SW480 (cell line): ENCODE data around the gene CRIP1.

Source experiments
- DNase-seq: peaks from one replicate; pipeline ENCODE4 v3.0.0-alpha.2; 2016; ENCODE audit warnings: low spot score

Gene CRIP1

DNA sequence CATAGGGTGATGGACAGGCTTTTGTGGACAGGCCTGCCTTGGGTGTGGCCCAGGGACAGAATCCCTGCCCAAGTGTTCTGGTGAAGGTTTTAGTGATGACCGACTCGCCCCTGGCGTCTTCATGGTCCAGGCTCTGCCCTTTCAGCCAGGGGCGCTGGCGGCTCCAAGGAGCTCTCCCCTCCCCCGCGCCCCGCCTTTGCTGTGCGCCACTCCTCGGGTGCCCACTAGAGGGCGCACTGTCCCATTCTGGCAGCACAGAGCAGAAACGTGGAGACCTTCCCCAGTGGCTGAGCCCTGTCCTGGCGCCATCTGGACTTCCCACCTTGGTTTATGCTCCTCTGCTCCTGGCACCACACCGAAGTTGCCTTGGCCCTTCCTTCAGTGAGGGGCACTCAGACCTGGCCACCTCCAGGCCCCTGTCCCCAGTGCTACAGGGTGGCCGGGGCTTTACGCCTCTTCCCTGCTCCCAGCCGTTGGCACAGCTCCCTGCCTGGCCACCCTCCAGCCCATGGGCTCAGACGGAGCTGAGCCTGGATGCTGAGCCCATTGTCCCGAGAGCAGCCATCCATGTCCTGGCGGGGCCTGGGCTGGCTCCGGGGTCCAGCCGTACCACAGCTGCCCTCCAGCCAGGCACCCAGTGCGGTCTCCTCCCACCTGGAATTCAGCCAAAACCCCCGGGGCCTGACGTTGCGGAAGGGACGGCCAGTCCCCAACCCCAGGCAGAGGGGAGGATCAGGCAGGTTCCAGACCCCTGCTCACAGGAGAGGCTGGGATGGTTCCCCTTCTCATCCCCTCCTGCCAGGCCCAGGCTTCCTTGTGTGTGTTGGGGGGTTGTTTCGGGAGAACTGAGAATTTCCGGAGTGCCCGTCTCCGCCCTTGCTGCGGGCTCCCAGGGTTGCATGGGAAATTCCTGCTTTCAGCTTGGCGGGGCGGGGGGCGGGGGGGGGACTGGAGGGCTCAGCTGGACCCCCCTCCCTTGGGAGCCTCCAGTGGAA is 5.6 kb upstream of the CRIP1 start:
- DNase-seq: peak; percentile 90

DNA sequence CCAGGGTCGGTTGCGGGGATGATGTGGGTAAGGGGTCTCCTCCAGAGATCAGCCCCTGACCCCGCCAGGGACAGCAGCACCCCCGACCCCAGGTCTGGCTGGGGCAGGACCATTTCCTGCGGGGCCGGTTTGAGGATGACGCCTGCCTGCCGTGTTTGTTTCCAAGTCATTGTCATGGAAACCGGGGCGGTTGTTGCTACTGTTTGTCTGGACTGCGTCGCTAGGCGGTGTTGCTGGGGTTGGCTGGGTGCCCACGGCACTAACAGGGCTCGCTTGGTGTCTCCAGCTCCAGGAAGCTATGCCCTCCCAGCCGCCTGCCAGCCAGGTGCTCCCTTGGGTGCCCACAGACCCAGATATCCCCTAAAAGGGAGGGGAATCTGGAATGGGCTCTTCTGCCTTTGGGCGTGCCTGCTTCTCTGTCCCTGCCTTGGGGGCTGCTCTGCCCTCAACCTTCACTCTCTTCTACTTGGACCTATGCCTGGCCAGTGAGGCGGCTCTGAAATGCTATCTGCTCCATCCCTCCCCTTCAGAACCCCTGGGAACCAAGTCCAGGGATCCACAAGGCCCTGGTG is 4.7 kb upstream of the CRIP1 start:
- DNase-seq: peak; percentile 96

DNA sequence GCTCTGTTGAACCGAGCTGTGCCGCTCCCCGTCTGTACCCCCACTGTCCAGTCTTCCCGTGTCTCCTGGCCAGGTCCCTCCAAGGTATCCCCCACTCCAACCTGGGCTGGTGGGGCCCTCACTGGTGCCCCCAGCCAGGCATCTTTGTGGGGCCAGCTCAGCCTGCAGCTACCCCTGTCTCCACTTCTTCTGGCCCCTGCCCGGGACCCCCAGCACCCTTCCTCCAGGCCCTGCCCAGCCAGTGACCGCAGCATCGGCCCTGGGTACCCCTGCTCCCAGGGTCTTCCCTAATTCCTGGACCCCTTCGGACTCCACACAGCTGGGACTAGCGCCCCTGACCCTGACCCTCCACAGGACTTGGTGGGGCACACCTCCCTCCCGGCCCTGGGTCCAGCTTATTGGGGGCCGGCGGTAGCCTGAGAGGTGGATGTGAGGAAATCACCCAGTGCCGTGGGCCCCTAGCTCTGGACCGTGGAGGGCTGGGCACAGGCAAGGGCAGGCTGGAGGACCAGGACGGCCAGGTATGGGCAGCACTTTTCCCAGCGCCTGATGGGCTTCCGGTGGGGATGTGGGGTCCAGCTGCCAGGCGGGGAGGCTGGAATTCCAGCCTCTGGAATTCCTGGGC is 4.1 kb upstream of the CRIP1 start:
- no peak for DNase-seq

DNA sequence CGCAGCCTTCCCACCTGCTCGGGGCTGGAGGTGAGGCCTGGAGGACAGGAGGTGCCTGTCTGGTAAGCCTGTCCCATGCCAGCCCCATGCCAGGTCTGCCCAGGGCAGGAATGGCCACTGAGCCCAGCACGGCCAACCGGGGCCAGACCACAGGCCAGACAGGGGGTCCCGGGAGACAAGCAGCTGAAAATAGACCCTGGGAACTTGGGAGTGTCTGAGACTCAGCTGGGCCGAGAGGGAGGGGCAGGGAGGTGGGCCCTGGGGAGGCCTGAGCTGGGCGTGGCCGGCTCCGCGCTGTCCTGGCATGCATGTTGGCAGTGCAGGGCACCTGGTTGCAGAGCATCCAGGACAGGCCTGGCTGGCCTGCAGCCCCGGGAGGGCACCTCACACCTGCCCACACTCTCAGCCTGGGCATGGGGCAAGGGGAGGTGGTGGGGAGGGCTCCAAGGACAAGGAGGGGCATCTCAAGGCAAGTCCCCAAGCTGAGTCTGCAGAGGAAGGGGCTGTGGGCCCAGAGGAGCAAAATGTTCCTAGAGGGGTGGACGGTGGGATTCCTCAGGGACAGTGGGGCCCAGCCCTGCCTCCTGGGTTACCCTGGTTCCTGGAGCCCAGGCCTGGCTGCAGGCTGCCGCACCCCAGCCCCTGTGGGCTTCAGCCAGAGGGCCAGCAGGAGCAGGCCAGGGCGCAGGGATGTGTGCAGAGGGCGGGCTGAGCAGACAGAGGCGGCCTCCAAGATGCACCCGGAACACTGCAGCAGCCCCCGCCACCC is 3.2 kb upstream of the CRIP1 start:
- DNase-seq: no peak

DNA sequence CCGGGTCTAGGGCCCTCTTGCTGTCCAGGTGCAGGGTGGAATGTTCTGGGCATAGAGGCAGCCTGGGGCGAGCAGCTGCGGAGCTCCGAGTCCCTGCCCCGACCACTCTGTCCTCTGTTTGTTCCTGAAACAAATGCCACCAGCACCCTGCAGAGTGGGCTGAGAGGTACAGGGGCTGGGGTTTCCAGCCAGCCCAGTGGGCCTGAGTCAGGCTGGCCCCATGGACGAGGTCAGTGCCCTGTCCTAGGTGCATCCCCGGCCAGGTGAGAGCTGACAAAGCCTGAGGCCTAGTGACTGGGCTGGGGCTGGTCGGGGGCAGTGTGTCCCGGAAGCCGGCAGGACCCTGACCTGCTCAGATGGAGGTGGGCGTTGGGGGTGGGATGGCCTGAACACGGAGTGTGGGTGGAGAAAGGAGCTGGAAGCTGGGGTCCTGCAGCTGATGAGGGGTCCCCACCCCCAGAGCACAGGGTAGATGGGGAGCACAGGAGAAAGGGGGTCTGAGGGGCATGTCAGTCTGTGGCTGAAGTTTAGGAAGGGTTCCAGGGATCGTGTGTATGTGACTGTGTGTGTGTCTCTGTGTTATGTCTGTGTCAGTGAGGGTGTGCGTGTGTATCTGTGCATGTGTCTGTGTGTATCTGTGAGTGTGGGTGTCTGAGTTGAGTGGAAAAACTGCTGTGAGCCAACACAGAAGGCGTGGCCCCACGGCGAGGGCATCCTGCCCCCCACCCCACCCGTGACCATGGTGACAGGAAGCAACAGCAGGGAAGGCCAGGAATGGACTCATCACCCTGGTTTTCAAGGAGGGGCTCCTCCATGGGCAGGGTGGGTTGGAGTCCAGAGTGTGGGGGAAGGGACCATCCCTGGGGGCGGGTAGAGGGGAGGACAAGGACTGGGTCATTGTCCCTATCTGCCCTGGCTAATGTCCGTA is 2.4 kb upstream of the CRIP1 start:
- DNase-seq: no peak

DNA sequence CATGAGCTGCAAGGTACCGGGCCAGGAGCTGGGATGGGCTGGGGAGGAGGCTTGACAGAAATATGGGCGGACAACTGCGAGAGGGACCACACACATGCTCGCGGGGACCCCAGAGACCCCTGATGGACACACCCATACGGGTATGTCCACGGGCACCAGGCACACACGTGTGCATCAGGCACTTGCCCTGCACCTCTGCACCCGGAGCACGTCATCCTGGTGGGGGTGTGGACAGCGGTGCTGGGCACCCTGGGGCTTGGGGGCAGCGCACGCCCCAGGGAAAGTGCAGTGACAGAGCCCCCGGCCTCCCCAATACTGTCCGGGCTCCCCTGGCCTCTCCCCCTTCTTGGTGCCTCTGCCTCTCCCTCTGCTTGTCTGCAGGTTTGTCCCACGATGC is 1.7 kb upstream of the CRIP1 start:
- no peak for DNase-seq

DNA sequence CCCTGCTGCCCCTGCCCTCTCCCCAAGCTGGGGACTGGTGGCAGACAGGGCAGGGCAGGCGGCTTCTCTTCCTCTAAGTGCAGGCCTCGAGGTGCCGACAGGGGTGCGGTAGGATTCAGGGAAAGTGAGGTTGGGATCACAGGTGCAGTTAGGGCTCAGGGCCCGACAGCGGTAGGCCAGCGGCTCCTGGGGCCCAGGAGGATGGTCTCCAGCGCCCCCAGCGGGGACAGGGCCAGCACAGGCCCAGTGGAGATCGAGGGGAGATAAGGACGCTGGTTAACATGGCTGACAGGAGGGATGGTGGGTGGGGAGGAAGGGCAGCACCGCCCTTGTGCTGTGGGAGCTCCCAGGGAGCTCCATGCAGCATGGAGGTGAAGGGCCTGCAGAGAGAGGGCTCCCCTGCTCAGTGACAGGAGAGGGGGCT is 935 bp upstream of the CRIP1 start:
- DNase-seq: peak; percentile 74

DNA sequence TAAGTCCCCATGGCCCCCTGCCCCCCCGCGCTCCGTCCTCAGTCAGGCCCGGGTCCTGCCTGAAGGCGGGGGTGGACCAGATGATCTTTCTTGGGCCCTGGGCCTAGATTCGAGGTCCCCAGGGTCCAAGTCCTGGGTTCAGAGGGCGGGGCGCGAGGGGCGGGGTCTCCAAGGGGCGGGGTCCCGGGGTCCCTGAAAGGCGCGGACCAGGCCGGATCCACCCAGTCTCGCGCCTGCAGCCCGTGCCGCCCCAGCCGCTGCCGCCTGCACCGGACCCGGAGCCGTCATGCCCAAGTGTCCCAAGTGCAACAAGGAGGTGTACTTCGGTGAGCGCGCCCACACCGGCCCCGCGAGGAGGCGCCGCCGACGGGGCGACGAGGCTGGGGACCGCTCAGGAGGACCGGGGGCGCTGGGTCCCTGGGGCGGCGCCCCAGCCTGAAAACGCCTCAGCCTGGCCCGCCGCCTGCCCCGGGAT is 325 bp downstream of the CRIP1 start:
- DNase-seq: no peak

DNA sequence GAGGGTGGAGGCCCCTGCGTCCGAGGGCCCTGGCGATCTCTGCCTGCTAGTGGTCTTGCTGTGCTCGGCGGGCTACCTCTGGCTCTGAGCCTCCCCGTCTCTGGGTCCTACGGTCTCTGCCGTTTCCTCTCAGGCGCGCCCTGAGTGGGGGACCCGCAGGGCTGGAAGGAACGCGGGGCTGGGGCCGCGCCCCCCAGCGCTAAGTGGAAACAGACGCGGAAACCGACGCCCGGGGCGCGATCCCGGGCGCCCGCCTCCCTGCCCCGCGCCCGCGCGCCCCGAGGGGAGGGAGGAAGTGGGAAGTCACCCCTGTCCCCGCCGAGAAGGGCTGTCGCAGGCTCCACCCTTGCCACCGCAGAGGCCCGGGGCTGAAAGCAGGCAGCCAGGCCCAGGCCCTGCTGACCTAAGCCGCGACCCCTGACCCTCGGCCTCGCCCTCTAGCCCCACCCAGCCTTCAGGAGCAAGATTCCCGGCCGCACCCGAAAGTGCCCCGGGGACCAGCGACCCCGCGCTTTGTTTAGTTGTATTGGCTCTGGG is 831 bp downstream of the CRIP1 start:
- DNase-seq: no peak

DNA sequence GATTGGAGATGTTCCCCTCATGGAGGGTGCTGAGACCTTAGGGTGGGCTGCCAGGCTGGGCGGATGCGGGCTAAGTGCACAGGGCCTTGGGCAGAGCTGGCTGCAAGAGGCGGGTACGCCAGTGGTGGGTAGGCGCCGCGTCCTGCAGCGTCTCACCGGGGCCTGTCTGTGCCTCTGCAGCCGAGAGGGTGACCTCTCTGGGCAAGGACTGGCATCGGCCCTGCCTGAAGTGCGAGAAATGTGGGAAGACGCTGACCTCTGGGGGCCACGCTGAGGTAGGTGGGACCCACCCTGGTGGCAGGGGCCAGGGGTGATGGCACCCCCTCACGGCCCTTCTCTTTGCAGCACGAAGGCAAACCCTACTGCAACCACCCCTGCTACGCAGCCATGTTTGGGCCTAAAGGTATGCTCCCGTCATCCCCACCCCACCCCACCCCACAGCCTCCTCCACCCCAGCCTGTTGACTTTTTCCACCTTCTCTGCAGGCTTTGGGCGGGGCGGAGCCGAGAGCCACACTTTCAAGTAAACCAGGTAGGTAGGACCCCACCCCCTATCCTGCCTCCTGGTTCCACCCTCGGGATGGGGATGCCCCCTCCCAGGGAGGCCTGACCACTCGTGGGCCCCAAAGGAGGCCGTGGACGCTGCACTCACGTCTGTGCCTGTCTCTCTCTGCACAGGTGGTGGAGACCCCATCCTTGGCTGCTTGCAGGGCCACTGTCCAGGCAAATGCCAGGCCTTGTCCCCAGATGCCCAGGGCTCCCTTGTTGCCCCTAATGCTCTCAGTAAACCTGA is 1.5 kb downstream of the CRIP1 start:
- no peak for DNase-seq

DNA sequence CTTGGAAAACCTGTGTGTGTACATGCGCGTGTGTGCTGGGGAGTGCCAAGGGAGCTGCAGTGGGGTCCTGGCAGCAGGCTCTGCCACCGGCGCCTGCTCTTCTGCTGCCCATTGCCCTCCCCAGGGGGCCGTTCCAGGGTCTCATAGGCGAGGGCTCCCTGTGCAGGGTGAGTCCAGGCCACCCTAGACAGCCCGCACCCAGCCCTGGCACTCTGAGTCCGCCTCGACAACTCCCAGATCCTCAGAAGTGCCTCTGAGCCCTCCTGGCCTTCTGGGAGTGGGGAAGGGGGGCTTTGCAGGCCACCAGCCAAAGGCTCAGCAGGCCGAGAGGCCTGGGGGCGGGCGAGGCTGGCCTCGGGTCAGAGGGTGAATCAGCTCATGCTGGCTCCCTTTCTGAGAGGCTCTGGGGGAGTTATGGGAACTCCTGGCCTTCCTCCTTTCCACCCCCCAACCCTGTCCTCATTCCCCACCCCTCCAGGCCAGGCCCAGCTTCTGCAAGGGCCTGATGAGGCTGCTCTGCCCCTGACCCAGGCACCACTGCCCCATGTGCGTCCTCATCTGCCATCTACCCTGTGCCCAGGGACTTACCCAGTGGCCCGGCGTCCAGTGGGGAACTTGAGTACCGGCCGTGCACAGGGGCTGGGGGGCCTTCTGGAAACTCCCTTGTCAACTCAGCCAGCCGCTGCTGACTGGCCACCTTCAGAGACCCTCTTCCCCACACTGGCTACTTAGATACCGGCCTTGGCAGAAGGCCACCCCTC is 2.3 kb downstream of the CRIP1 start:
- no peak for DNase-seq

DNA sequence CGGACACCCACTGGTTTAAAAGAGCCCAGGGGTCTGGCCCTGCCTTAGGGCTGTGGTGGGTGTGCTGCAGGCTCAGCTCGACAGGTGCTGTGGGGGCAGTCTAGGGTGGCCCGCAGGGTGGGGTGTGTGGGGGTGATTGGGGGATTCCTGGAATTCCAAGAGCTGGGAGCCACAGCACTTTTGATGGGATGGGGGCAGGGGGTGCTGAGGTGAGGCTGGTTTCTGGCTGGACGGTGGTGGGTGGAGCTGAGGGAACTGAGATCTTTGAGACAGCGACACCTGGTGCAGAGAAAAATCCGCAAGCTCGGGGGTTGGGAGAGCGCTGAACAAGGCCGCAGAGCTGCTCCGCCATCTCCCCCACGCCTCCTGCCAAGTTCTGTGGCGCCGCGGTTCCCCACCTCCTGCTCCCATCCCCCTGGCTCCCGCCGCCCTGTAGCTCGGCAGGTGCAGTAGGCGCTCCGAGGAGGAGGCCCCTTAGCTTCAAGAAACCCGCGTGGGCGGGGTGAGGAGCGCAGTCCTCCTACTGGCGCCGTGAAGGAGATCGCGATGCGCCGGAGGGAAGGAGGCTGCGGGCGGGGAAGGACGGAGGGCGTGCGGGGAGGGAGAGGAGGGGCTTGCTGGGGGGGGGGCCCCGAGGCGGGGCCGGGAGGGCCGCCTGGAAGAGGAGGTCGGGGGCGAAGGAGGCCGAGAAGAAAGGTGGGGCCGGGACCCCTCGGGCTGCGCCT is 3.0 kb downstream of the CRIP1 start:
- peak; percentile 92 for DNase-seq

DNA sequence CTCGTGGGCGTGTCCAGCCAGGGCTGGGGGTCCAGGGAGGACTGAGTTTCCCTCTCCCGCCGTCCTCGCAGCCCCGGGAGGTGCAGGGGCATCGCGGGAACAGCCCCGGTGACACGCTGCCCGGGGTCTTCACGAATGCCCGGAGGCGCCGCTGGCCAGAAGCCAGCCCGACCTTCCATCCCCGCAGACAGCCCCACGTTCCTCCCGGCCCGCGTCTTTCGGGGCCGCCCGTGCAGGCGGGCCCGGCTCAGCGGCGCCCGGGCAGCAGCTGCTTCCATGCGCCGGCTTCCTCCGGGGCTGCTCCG is 3.5 kb downstream of the CRIP1 start:
- DNase-seq: no peak

DNA sequence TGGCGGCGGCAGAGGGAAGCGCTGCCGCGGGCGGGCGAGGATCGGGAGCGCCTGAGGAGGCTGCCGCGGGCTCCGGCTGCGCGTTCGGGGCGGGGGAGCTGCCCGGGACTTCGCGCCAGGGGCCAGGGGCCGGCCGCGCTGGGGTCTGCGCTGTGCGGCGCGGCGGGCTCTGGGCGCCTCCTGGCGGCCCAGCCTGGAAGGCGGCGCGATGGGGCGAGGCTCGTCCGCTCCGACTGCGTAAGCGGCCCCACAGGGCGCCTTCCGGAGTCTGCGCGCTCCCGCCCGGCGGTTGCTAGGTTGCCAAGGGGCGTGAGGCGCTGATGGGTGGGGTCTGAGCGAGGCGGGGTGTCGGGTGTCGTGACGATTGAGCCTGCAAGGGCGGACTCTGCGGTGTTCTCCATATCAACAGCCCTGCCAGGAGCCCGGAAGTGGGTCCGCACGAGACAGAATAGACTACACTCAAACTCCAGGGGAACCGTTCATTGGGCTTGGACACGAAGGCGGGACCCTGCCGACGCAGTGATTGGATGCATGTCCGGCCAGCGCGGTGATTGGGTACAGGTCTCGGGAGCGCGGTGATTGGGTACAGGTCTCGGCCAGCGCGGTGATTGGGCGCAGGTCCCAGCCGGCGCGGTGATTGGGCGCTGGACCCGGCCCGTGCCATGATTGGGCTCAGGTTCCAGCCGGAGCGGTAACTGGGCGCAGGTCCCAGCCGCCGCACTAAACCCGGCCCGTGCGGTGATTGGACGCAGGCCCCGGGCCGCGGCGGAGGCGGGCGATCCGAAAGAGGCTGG is 4.1 kb downstream of the CRIP1 start, which contains the start of gene TEDC1:
Gene TEDC1, plus strand, starts transcription at position 675 of the 794 bp plus-strand sequence. CDS start 130 bp downstream, outside the sequence.
- DNase-seq: peak; percentile 100

DNA sequence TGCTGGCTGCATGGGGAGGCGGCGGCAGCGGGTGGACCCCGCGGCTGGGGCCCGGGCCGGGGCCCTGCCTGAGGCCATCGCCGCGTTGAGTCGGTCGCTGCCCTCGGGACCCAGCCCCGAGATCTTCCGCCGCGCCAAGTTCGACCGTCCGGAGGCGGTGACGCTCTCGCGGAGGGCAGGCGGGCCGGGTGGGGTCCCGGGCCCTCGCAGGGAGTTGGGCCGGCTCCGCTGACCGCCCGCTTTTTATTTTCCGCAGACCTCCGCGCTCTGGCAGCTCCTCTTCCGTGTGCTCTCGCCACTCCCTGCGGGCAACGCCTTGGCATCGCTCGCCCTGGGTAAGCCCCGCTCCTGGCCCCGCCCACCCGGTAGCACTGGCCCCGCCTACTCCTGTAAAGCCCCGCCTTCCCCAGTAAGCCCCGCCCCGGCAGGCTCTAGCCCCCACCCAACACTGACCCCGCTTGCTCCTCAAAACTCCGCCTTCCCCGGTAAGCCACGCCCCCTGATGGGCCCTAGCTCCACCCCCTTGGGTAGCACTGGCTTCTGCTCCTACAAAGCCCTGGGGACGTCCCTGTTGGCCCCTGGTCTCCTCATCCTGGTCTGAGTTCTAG is 4.8 kb downstream of the CRIP1 start:
- peak; percentile 70 for DNase-seq

DNA sequence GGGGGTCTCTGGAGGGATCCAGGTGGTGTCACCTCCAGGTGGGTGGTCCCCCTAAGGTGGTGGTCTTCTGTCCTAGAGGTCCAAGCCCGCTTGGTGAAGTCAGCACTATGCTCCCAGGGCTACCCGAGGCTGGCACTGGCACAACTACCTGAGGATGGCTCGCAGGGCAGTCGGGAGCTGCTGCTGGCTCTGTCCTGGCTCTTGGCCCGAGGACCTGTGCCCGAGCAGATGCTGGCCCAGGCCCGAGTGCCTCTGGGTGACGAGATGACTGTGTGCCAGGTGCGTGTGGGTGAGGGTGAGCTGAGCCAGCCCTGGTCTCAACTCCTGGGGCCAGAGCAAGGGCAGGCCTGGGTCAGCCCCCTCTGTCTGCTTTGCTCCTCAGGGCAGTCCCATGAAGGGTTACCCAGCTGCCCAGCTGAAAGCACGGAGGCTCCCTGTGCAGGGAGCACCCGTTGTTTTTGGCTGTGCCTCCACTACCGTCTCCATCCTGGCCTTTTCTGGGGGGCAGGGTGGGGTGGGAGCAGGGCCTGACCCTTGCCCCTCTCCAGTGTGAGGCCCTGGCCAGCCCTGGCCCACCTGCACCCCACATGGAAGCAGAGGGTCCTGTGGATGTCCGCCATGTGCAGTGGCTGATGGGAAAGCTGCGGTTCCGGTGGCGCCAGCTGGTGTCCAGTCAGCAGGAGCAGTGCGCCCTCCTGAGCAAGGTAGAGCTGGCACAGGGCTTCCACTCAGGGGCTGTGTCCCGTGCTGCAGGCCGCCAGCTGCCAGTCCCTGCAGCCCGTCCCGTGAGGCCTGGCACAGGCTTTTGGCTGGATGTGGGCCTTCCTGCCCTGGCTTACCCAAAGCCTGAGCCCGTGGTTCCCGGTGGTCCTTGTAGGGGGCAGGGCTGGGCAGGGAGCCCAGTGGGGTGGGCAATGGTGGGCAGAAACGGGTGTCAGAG is 5.6 kb downstream of the CRIP1 start:
- no peak for DNase-seq
